ENCODE data around the gene GNG10.
A peak's percentile ranks its signal among the peaks of the same experiment; 100 is the strongest.
"Not testable (repeated sequence)": the region's sequence is repeated elsewhere in the genome, so short reads cannot be mapped to it uniquely, and the experiment has no call there.

GNG10 gene

GRCh38 chr9:111657051-111657450, 4.4 kb upstream of the GNG10 start:
- DNase-seq = no peak

DNA sequence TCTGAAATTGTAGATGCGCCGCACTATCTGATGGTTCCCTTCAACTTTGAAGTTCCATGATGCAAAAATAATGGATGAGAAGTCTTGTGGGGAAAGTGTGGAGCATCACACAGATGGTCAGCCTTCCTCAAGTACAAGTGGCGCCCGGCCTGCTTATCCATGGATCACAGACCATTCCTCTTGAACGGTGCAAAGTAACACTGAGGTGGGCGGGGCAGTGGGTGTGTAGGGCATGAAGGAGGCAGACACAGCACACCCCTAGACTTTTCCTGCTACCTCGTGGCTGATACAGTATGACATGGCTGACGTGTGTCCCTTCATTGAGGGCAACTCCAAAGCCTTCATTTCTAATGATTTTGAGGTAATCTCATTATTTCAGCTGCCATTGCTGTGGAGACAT, 2.5 kb upstream of the GNG10 start:
- no peak for DNase-seq

DNA sequence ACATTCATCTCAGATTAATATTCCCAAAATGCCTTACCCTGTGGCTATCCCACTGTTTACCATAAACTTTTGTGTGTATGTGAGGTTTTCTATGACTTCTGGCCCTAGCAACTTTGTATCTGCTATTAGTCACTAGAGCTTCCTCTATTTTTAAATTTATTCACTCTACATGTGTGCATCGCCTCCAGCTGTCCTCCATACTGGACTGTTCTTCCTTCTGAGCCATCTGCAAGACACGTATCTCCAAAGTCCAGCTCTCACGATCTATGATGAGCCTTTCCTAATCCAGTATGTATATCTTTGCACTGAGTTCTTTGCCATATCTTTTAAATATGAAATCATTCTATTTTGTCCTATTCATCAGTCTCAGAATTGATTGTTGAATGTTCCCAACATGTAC, 1.7 kb upstream of the GNG10 start:
- no peak for DNase-seq

- peak; percentile 37 for DNase-seq
Measured at GRCh38 chr9:111661802-111662521, 557 bp downstream of the GNG10 start.

DNA sequence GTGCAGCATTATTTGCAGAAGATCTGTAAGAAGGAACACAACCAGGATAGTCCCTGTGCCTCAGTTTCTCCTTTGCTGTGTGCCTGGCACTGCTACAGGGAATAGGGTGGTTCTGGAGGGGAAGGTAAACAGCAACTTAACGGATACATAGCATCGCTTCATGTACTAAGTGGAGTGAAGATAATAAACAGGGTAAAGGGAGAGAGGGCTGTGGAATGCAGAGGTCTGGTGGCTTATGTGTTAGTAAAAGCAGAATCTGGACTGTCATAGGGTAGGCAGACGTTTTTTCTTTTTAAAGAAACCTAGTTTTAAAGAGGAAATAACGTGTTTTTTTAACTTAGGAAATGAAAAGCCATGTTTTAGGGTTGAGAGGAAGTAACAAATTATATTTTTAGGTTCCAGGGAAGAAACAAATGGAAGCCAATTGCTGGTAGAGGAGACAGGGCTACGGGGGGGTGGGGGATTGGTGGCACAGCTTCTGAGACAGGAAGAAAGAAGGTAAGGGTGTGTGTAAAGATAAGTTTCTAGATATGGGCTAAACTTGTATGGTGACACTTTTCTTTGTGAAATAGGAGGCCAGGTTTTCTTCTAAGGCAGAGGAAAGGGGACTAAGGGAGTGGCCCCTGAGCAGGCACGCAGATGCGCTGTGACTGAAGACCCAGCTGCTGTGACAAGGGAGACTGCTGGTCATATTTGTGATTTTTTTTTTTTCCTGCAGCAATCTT, 1.3 kb downstream of the GNG10 start:
- DNase-seq = peak; percentile 1

DNA sequence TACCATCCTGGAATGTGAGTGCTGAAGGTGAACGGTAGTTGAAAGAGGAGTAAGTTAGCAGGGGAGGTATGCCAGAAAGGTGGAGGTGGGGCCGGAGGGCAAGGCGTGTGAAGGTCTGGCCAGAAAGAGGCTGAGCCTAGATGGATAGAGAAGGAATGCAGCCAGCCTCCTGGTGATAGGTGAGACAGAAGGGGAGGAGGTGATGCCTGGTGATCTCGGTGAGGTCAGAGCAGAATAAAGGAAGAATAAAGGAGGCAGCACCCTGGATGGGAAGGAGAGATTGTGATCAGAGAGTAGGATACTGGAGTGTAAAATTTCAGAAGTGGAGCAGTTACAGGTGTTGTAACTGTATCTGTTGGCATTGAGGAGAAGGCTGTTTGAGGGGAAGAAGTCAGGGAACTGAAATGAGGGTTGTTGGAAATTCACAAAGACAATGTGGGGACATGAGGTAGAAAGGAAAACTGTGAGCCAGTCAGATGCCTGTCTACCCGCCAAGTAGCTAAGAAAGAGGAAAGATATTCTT, 2.0 kb downstream of the GNG10 start:
- DNase-seq = no peak

DNA sequence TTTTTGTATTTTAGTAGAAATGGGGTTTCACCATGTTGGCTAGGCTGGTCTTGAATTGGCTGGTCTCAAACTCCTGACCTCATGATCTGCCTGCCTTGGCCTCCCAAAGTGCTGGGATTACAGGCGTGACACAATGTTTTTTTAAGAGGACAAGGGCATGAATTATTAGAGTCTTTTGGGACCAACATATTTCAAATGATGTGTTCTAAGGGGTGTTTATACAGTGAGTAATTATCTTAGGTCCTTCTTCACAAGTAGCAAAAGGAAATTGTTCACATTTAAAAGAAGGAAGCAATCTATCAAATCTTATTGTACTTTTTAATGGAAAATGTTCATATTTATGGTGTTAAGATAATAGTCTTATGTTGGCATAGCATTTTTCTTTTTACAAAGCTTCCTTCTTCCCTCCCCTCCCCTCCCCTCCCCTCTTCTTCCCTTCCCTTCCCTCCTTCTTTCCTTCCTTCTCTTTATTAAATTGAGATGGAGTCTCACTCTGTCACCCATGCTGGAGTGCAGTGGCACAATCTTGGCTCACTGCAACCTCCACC, 6.7 kb downstream of the GNG10 start:
- no peak for DNase-seq

DNA sequence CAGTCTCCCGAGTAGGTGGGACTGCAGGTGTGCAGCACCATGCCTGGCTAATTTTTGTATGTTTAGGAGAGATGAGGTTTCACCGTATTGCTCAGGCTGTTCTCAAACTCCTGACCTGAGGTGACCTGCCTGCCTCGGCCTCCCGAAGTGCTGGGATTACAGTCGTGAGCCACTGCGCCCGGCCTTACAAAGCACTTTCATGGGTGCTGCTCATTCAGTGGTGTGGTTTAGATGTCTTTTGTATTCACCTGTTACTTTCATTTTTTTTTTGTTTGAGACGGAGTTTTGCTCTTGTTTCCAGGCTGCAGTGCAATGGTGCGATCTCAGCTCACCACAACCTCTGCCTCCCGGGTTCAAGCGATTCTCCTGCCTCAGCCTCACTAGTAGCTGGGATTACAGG, 7.2 kb downstream of the GNG10 start:
- not testable (repeated sequence) for DNase-seq

GRCh38 chr9:111674319-111674718, 12.9 kb downstream of the GNG10 start:
- DNase-seq = no peak

DNA sequence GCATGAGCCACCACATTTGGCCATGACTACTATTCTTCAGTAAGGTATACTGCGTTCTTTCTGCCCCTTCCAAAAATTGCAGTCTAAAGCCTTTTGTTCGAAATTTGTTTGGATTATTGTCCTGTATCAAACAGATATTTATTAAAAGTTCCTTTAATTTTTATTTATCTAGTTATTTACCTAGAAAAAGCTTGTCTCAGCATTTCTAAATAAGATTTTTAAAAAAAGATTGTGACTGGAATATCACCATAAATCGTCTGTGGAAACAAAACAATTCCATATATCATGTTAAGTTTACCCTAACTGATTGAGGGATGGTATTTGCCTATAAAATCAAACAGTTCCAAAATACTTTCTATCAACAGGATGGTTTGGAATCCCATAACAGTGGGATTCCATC, 14.7 kb downstream of the GNG10 start:
- DNase-seq = no peak

- DNase-seq = no peak
Measured at GRCh38 chr9:111678293-111678692, 16.9 kb downstream of the GNG10 start.

GRCh38 chr9:111679199-111679598, 17.8 kb downstream of the GNG10 start:
- DNase-seq = no peak

DNA sequence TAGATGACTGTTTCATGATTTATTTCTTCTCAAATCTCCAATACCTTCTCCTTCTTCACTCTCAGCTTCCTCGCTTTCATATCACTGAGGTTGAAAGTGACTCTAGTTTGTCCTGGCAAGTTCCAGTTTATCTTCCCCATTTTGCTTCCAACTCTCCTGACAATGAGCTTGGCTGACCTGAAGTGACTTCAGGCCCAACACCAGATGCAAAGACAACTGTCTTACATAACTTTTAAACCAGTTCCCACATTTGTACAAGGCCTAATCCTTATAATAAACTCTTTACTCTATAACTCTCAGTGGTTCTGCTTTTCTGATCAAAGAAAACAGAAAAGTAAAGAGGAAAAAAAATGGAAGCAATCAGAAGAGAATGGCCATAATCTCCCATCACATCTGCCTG, 22.0 kb downstream of the GNG10 start:
- DNase-seq = no peak

DNA sequence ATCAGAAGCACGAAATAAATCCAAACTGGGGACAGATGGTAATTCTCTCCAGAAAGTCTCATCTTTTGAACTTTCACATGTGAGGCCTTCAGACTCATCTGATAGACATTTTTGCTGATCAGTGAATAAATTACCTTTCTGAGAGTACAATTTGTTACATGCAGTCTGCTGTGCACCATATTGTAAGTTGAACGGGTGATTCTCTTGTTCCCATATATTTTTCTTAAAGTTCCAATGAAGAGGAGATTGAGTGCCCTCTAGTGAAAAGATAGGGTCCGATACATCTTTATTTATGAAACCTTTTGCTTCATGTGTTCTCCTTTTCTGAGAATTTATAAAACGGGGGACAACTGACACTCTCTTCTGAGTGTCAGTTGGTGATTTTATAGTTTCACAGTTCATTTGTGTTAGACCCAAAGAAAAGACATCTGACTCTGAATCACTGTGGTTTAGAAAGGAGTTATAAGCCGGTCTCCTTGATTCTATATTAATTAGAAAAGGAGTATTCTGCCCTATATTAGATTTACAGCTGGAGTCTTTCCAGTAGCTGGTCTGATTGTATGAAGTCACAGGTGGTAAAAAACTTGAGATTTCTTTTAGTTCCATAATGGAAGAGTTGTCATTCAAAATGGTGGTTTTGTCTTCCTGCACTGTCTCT, 30.4 kb downstream of the GNG10 start:
- DNase-seq = no peak

DNA sequence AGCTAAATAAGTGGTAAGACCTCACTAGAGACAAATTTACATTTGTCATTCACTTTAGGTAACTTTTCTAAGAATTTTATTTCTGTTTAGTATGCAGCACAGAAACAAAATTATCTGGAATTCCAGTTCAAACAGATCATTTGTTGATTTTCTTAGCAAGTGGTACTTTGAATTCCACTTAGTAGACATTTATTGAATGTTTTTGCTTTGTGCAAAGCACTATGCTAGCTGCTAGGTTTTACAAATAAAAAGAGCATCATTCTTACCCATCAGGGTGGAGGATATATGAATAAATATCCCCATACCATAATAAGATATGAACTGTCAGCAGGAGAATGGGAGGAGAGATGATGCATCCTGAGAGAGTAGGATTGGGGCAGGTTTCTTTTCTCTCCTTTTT, 35.4 kb downstream of the GNG10 start:
- no peak for DNase-seq

- DNase-seq = no peak
Measured at GRCh38 chr9:111700776-111701175, 39.4 kb downstream of the GNG10 start.

- no peak for DNase-seq
Measured at GRCh38 chr9:111704503-111704902, 43.1 kb downstream of the GNG10 start.

GRCh38 chr9:111711548-111711947, 50.1 kb downstream of the GNG10 start:
- no peak for DNase-seq

GRCh38 chr9:111712369-111712768, 51.0 kb downstream of the GNG10 start:
- DNase-seq = no peak

GRCh38 chr9:111715471-111715870, 54.1 kb downstream of the GNG10 start:
- no peak for DNase-seq

GRCh38 chr9:111719541-111719940, 58.1 kb downstream of the GNG10 start:
- no peak for DNase-seq
